ENCODE results near the gene C13orf46. TPM values are rescaled to one million over a fixed set of nuclear protein-coding genes. Genes with fewer than 3 reads are reported as not detected.

The C13orf46 gene
- total and polyA plus RNA-seq, 10 of the 15 experiments (the other 5 are each of a cell fraction or from before 2014, with no cell fraction given) = 0.01 to 0.18 (median 0.09) TPM; not detected in 6

GRCh38 chr13:114004420-114005205 is 30.7 kb upstream of the C13orf46 start:
- WGBS (ENCODE audit: insufficient coverage, insufficient replicate concordance, low lambda C conversion rate, missing lambda C conversion rate) = 90% methylated on average over 41 of the region's 41 CpGs
- POLR2A ChIA-PET = no interaction called here
- ATAC-seq (no peak), DNase-seq (ENCODE audit: low read depth, low spot score) (no peak), FAIRE-seq (no peak)
- CTCF ChIA-PET = no interaction called here
- H3K4me2 ChIP-seq (ENCODE audit: control insufficient read depth, insufficient read depth) = no peak overlapping the region
- in situ Hi-C loops (cut with MboI) = no loop called here
- no peak overlapping the region for H3K27ac ChIP-seq (ENCODE audit: control insufficient read depth, insufficient read depth)
- H3K4me3 ChIP-seq = no peak overlapping the region
- H3K36me3 ChIP-seq (ENCODE audit: control insufficient read depth in 2 of 2, insufficient read depth in 2 of 2, low read length in 1 of 2) = no peaks in the 10 kb centered on the region; a peak in 2 of 4 replicates
- H3K9me3 ChIP-seq (replicated peaks; ENCODE audit: control insufficient read depth, insufficient read depth, low read length) = no peaks in the 10 kb centered on the region
- no peak overlapping the region for H3K9ac ChIP-seq (ENCODE audit: control insufficient read depth, insufficient read depth, low read length)
- H3K79me2 ChIP-seq (ENCODE audit: control insufficient read depth, insufficient read depth, low read length) = no peaks in the 10 kb centered on the region
- no TSS peak for BruUV-seq (replicated peaks)
- no peak overlapping the region for H2AFZ ChIP-seq (ENCODE audit: control insufficient read depth, low read depth, low read length)
- intact Hi-C loops (cut with micrococcal nuclease; ENCODE audit: unreplicated experiment) = no loop called here
- no peaks in the 10 kb centered on the region for H3K4me1 ChIP-seq (ENCODE audit: control insufficient read depth, insufficient read depth, low read length)
- RAD21 ChIA-PET (ENCODE audit: unreplicated experiment) = no interaction called here
- TF ChIP-seq STAT3 (IDR thresholded peaks at IDR 0.05; ENCODE audit: low read depth, low read length) (no peak), GATAD2B (conservative IDR thresholded peaks at IDR 0.05; ENCODE audit: low read depth) (no peak)
- SMC1A ChIA-PET (ENCODE audit: uncharacterized antibody, unreplicated experiment) = no interaction called here
- H4K20me1 ChIP-seq (ENCODE audit: control insufficient read depth, insufficient read depth) = no peaks in the 10 kb centered on the region
- no peaks in the 10 kb centered on the region for H3K27me3 ChIP-seq (replicated peaks in 1 of 2; ENCODE audit: control insufficient read depth in 2 of 2, insufficient read depth in 2 of 2, low read length in 1 of 2)

- Histone ChIP-seq H3K4me1 (ENCODE audit: control insufficient read depth, insufficient read depth, low read length) (no peaks in the 10 kb centered on the region), H3K9me3 (replicated peaks; ENCODE audit: control insufficient read depth, insufficient read depth, low read length) (no peaks in the 10 kb centered on the region), H3K36me3 (ENCODE audit: control insufficient read depth in 2 of 2, insufficient read depth in 2 of 2, low read length in 1 of 2) (no peaks in the 10 kb centered on the region; a peak in 1 of 4 replicates), H3K79me2 (ENCODE audit: control insufficient read depth, insufficient read depth, low read length) (no peaks in the 10 kb centered on the region), H3K4me2 (ENCODE audit: control insufficient read depth, insufficient read depth) (no peak overlapping the region), H3K27me3 (replicated peaks in 1 of 2; ENCODE audit: control insufficient read depth in 2 of 2, insufficient read depth in 2 of 2, low read length in 1 of 2) (no peaks in the 10 kb centered on the region), H3K4me3 (no peak overlapping the region), H3K9ac (ENCODE audit: control insufficient read depth, insufficient read depth, low read length) (no peak overlapping the region), H4K20me1 (ENCODE audit: control insufficient read depth, insufficient read depth) (no peaks in the 10 kb centered on the region), H3K27ac (ENCODE audit: control insufficient read depth, insufficient read depth) (no peak overlapping the region), H2AFZ (ENCODE audit: control insufficient read depth, low read depth, low read length) (no peak overlapping the region)
- BruUV-seq (replicated peaks) = no TSS peak
- ChIA-PET SMC1A (ENCODE audit: uncharacterized antibody, unreplicated experiment) (no interaction called here), RAD21 (ENCODE audit: unreplicated experiment) (no interaction called here), POLR2A (no interaction called here), CTCF (no interaction called here)
- intact Hi-C loops (cut with micrococcal nuclease; ENCODE audit: unreplicated experiment) = no loop called here
- no peak for DNase-seq (ENCODE audit: low read depth, low spot score)
- no peak; the same call in 2 of the 3 replicates for ATAC-seq
- WGBS (ENCODE audit: insufficient coverage, insufficient replicate concordance, low lambda C conversion rate, missing lambda C conversion rate) = 90% methylated on average over 24 of the region's 24 CpGs
- FAIRE-seq = no peak
- in situ Hi-C loops (cut with MboI) = no loop called here
- TF ChIP-seq E4F1 (IDR thresholded peaks at IDR 0.05; ENCODE audit: borderline replicate concordance, partially characterized antibody) = no peak
- TF ChIP-seq YY1 (IDR thresholded peaks at IDR 0.05; ENCODE audit: low read depth, low read length) = no peak
- no peak for TF ChIP-seq RBBP5 (conservative IDR thresholded peaks at IDR 0.05)
- no peak for TF ChIP-seq BCL11A (IDR thresholded peaks at IDR 0.05; ENCODE audit: low read depth, low read length)
- no peak for TF ChIP-seq BCL3 (IDR thresholded peaks at IDR 0.05; ENCODE audit: borderline replicate concordance, insufficient read depth, low read depth, low read length, poor library complexity, severe bottlenecking)
- no peak for TF ChIP-seq SMAD5 (IDR thresholded peaks at IDR 0.05; ENCODE audit: low read depth)
- TF ChIP-seq CTCF (IDR thresholded peaks at IDR 0.05 in 2 of 3, conservative IDR thresholded peaks at IDR 0.05 in 1 of 3; ENCODE audit: control insufficient read depth in 2 of 3, extremely low read depth in 1 of 3, insufficient read depth in 1 of 3, low read depth in 3 of 3, low read length in 3 of 3) = no peak
- TF ChIP-seq CEBPB (IDR thresholded peaks at IDR 0.05; ENCODE audit: borderline replicate concordance in 1 of 2, low read depth in 2 of 2, low read length in 2 of 2) = no peak
Measured at GRCh38 chr13:114002771-114003321, 29.0 kb upstream of the C13orf46 start.
